Natural killer cell (primary cell): ENCODE data around the gene ZMIZ2. TPM values are rescaled to one million over a fixed set of nuclear protein-coding genes. Genes with fewer than 3 reads are reported as not detected.

Experiments
- ATAC-seq, 3 donors: fragments of 150-1000 bp in 2 of 3; fragments of 200-7000 bp in 1 of 3; cut with Tn5 transposase; 1 replicate in 1 of 3; 2 replicates in 2 of 3; pipeline ENCODE4 v1.10.0; 2021; ENCODE audit warnings: mild to moderate bottlenecking in 2 of 3, moderate library complexity in 2 of 3
- DNase-seq, 2 donors: peaks; one replicate each; pipeline versions ENCODE4 v3.0.0 to v3.0.0-alpha.2; 2013 to 2021; ENCODE audit warnings: mixed read lengths in 1 of 2
- H3K27ac ChIP-seq: one replicate; pipeline ENCODE4 v1.5.1; 2013; ENCODE audit warnings: mild to moderate bottlenecking, low read length
- H3K27me3 ChIP-seq: one replicate; pipeline ENCODE4 v1.6.1; 2013; ENCODE audit warnings: low read length; ENCODE audit not compliant: control insufficient read depth, insufficient read depth
- H3K36me3 ChIP-seq: one replicate; pipeline ENCODE4 v1.6.1; 2013; ENCODE audit warnings: low read length; ENCODE audit not compliant: control insufficient read depth, insufficient read depth
- H3K4me1 ChIP-seq: one replicate; pipeline ENCODE4 v1.6.1; 2013; ENCODE audit warnings: low read length; ENCODE audit not compliant: control insufficient read depth, insufficient read depth
- H3K4me3 ChIP-seq: one replicate; pipeline ENCODE4 v1.5.1; 2013; ENCODE audit warnings: low read length
- H3K9me3 ChIP-seq: one replicate; pipeline ENCODE4 v1.6.1; 2013; ENCODE audit warnings: low read length; ENCODE audit not compliant: control insufficient read depth, insufficient read depth
- H3K27ac Mint-ChIP-seq, 2 donors: one replicate each; pipeline ENCODE4 v1.8.0; 2022; ENCODE audit warnings: mild to moderate bottlenecking in 2 of 2, mixed read lengths in 2 of 2, moderate library complexity in 1 of 2
- H3K27me3 Mint-ChIP-seq, 2 donors: one replicate each; pipeline ENCODE4 v1.8.0; 2022; ENCODE audit warnings: low read depth in 2 of 2, mixed read lengths in 2 of 2
- H3K36me3 Mint-ChIP-seq: one replicate; pipeline ENCODE4 v1.8.0; 2022; ENCODE audit warnings: mixed read lengths
- H3K4me1 Mint-ChIP-seq, 2 donors: one replicate each; pipeline ENCODE4 v1.8.0; 2022; ENCODE audit warnings: mixed read lengths in 2 of 2
- H3K4me3 Mint-ChIP-seq: one replicate; pipeline ENCODE4 v1.8.0; 2022; ENCODE audit warnings: mild to moderate bottlenecking, moderate library complexity, mixed read lengths
- H3K9me3 Mint-ChIP-seq, 2 donors: one replicate each; pipeline ENCODE4 v1.8.0; 2022; ENCODE audit warnings: mixed read lengths in 2 of 2
- WGBS: methylation state at CpG from one replicate; pipeline ENCODE4 v1.1.7; 2013; ENCODE audit warnings: missing lambda C conversion rate; ENCODE audit not compliant: insufficient coverage; 5-methylcytosine and 5-hydroxymethylcytosine counted together
- intact Hi-C: fragments of 100-400 bp; cut with micrococcal nuclease; formaldehyde crosslinking; loops from one replicate; pipeline ENCODE4 v1.14.2; 2022
- total RNA-seq, 4 donors: library from RNA; stranded (reverse); fragments of 120-200 nt in 1 of 4; gene quantifications; one replicate each; pipeline versions ENCODE4 v1.2.3 to v1.2.4, GENCODE V29; 2013 to 2022
- TF ChIP-seq, protein P1 (sequence below): fragments of 200-600 bp; IDR thresholded peaks from one replicate; pipeline ENCODE4 v1.8.0; 2022; ENCODE audit warnings: antibody characterized with exemption

Gene ZMIZ2
- total RNA-seq, 3 donors from 2014 or later (not counting 1 experiment from before 2014, with no cell fraction given), result 152 to 170 (median 167) TPM

GRCh38 chr7:44768628-44769371, 20.2 kb downstream of the ZMIZ2 start:
- Histone ChIP-seq H3K9me3 (no peaks in the 10 kb centered on the region), H3K4me1 (peaks cover 46% of the 10 kb centered on the region), H3K4me3 (no peak overlapping the region), H3K27ac (peak overlapping the region; percentile 50), H3K27me3 (no peaks in the 10 kb centered on the region), H3K36me3 (peaks cover 32% of the 10 kb centered on the region)
- TF ChIP-seq, protein P1, sequence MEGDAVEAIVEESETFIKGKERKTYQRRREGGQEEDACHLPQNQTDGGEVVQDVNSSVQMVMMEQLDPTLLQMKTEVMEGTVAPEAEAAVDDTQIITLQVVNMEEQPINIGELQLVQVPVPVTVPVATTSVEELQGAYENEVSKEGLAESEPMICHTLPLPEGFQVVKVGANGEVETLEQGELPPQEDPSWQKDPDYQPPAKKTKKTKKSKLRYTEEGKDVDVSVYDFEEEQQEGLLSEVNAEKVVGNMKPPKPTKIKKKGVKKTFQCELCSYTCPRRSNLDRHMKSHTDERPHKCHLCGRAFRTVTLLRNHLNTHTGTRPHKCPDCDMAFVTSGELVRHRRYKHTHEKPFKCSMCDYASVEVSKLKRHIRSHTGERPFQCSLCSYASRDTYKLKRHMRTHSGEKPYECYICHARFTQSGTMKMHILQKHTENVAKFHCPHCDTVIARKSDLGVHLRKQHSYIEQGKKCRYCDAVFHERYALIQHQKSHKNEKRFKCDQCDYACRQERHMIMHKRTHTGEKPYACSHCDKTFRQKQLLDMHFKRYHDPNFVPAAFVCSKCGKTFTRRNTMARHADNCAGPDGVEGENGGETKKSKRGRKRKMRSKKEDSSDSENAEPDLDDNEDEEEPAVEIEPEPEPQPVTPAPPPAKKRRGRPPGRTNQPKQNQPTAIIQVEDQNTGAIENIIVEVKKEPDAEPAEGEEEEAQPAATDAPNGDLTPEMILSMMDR, result no peak
- H3K27ac Mint-ChIP-seq, result peak overlapping the region; percentile 64 to 93
- H3K4me1 Mint-ChIP-seq, result peaks cover 40 to 43% of the 10 kb centered on the region in 2 donors
- H3K4me3 Mint-ChIP-seq, result peak overlapping the region; percentile 84
- WGBS, result 75% methylated on average over 11 of the region's 11 CpGs
- ATAC-seq, result no peak
- intact Hi-C loops, result loop anchor here (2.0 kb wide), 1 partner anchor 28 kb away; the partner anchor contains the start of gene PPIA
- no peaks in the 10 kb centered on the region for H3K9me3 Mint-ChIP-seq
- DNase-seq, result no peak
- no peaks in the 10 kb centered on the region for H3K36me3 Mint-ChIP-seq
- H3K27me3 Mint-ChIP-seq, result peaks cover 0 to 2% of the 10 kb centered on the region in 2 donors

GRCh38 chr7:44769376-44769775, 20.7 kb downstream of the ZMIZ2 start:
- H3K4me3 ChIP-seq, result no peak overlapping the region
- TF ChIP-seq, protein P1, result no peak
- H3K27me3 ChIP-seq, result no peaks in the 10 kb centered on the region
- no peaks in the 10 kb centered on the region for H3K9me3 Mint-ChIP-seq
- H3K27ac Mint-ChIP-seq, result peak overlapping the region; percentile 78 to 93
- peaks cover 0 to 2% of the 10 kb centered on the region in 2 donors for H3K27me3 Mint-ChIP-seq
- H3K4me1 Mint-ChIP-seq, result peaks cover 40 to 43% of the 10 kb centered on the region in 2 donors
- H3K36me3 Mint-ChIP-seq, result no peaks in the 10 kb centered on the region
- intact Hi-C loops, result loop anchor here (2.0 kb wide), 1 partner anchor 27 kb away; the partner anchor contains the start of gene PPIA
- no peak for DNase-seq
- no peaks in the 10 kb centered on the region for H3K9me3 ChIP-seq
- peaks cover 46% of the 10 kb centered on the region for H3K4me1 ChIP-seq
- H3K36me3 ChIP-seq, result peaks cover 27% of the 10 kb centered on the region
- peak overlapping the region; percentile 84 for H3K4me3 Mint-ChIP-seq
- ATAC-seq, result peak in 2 of 3 donors; percentile 7 to 22
- 89% methylated on average over 8 of the region's 8 CpGs for WGBS
- H3K27ac ChIP-seq, result peak overlapping the region; percentile 51

- no peaks in the 10 kb centered on the region for H3K27me3 ChIP-seq
- WGBS, result 9% methylated on average over 10 of the region's 10 CpGs
- H3K27ac ChIP-seq, result peak overlapping the region; percentile 51
- H3K4me1 Mint-ChIP-seq, result peaks cover 40 to 43% of the 10 kb centered on the region in 2 donors
- H3K9me3 Mint-ChIP-seq, result no peaks in the 10 kb centered on the region
- no peak overlapping the region for H3K4me3 ChIP-seq
- DNase-seq (peak; percentile 52 to 69), ATAC-seq (peak; percentile 74 to 89 (median 87))
- peaks cover 46% of the 10 kb centered on the region for H3K4me1 ChIP-seq
- intact Hi-C loops, result loop anchor here (2.0 kb wide), 1 partner anchor 27 kb away; the partner anchor contains the start of gene PPIA
- no peaks in the 10 kb centered on the region for H3K36me3 Mint-ChIP-seq
- peaks cover 23% of the 10 kb centered on the region for H3K36me3 ChIP-seq
- peak overlapping the region; percentile 84 for H3K4me3 Mint-ChIP-seq
- peaks cover 0 to 2% of the 10 kb centered on the region in 2 donors for H3K27me3 Mint-ChIP-seq
- TF ChIP-seq, protein P1, result no peak
- peak overlapping the region; percentile 78 to 93 for H3K27ac Mint-ChIP-seq
- no peaks in the 10 kb centered on the region for H3K9me3 ChIP-seq
These were observed 21.2 kb downstream of the ZMIZ2 start for GRCh38 chr7:44769776-44770294.
